ENCODE data around the gene TMEM106C.

Gene TMEM106C

DNA sequence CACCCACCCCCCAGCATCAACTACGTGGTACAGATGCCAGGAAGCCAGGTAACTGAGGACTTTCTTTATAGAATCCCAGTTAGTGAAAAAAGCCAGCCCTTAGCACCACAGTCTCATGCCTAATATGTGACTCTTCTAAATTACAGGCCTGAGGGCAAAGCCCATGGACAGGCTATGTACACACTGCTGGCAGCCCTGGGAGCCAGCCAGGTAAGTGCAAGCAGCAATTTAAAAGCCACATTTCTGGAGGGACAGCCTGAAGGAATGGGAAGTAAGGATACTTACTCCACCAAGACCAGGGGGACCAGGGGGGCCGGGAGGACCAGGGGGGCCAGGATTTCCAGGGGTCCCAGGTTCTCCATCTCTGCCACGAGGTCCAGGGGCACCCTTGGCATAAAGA lies 33.9 kb downstream of the TMEM106C start:
- ATAC-seq: no peak

DNA sequence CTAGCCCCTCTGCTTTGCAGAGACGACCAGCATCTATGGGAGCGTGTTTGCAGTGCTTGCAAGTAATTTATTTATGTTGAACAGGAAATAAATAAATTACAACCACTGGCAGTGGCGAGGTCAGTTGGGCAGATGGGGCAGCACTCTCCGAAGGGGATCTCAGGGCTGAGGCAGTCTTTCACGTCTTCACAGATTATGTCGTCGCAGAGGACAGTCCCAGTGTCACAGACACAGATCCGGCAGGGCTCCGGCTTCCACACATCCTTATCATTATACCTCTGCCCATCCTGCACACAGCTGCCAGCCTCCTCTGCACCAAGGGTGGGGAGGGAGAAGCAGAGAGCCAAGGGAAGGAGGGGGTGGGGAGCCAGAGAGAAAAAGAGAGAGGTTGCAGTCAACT lies 36.4 kb downstream of the TMEM106C start:
- no peak for ATAC-seq

More for the DNA sequence above, 33.9 kb downstream of the TMEM106C start:
- TF ChIP-seq ZNF565 (CRISPR knock-in tag; conservative IDR thresholded peaks at IDR 0.05; ENCODE audit: low read depth) (no peak), OSR1 (CRISPR knock-in tag; IDR thresholded peaks at IDR 0.05) (no peak), ARNTL (CRISPR knock-in tag; IDR thresholded peaks at IDR 0.05; ENCODE audit: borderline replicate concordance, low read depth) (no peak), TOX (CRISPR knock-in tag; IDR thresholded peaks at IDR 0.05; ENCODE audit: borderline replicate concordance) (no peak), ESRRG (CRISPR knock-in tag; IDR thresholded peaks at IDR 0.05) (no peak), SNAI2 (CRISPR knock-in tag; IDR thresholded peaks at IDR 0.05) (no peak)

DNA sequence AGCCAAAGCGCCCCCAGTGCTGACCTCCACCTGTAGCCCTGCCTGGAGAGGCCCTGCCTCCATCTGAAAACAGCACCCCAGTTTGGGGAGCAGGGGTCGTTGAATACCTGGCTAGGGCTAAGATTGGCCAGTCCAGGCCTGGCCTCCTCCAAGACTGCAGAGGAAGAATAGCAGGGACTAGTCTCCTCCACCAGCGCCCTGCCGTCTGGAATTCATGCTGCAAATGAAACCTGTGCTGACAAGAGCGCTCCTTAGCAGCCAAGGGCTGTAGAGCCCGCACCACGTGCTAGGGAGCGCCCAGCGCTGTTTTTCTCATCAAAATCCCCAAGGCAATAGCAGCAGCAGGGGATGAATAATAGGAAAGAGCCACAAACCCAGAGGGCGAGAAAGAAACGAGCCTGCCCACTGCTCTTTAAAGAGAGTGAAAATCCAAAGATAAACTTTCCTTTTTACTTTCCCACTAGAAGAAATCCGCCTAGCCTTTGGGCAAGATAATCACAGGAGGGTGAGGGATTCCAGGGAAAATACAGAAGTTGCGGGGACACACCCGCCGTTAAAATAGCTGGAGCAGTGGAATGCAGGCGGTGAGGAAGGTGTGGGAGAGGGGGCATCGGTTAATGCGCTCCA lies 37.6 kb downstream of the TMEM106C start:
- ATAC-seq: peak; percentile 57

More for the DNA sequence above, 36.4 kb downstream of the TMEM106C start:
- no peak for TF ChIP-seq ZFP30 (CRISPR knock-in tag; IDR thresholded peaks at IDR 0.05)
- TF ChIP-seq, protein P1, sequence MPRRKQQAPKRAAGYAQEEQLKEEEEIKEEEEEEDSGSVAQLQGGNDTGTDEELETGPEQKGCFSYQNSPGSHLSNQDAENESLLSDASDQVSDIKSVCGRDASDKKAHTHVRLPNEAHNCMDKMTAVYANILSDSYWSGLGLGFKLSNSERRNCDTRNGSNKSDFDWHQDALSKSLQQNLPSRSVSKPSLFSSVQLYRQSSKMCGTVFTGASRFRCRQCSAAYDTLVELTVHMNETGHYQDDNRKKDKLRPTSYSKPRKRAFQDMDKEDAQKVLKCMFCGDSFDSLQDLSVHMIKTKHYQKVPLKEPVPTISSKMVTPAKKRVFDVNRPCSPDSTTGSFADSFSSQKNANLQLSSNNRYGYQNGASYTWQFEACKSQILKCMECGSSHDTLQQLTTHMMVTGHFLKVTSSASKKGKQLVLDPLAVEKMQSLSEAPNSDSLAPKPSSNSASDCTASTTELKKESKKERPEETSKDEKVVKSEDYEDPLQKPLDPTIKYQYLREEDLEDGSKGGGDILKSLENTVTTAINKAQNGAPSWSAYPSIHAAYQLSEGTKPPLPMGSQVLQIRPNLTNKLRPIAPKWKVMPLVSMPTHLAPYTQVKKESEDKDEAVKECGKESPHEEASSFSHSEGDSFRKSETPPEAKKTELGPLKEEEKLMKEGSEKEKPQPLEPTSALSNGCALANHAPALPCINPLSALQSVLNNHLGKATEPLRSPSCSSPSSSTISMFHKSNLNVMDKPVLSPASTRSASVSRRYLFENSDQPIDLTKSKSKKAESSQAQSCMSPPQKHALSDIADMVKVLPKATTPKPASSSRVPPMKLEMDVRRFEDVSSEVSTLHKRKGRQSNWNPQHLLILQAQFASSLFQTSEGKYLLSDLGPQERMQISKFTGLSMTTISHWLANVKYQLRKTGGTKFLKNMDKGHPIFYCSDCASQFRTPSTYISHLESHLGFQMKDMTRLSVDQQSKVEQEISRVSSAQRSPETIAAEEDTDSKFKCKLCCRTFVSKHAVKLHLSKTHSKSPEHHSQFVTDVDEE (CRISPR knock-in tag; IDR thresholded peaks at IDR 0.05): no peak
- no peak for TF ChIP-seq ISL1 (CRISPR knock-in tag; IDR thresholded peaks at IDR 0.05)
- TF ChIP-seq, protein P2, sequence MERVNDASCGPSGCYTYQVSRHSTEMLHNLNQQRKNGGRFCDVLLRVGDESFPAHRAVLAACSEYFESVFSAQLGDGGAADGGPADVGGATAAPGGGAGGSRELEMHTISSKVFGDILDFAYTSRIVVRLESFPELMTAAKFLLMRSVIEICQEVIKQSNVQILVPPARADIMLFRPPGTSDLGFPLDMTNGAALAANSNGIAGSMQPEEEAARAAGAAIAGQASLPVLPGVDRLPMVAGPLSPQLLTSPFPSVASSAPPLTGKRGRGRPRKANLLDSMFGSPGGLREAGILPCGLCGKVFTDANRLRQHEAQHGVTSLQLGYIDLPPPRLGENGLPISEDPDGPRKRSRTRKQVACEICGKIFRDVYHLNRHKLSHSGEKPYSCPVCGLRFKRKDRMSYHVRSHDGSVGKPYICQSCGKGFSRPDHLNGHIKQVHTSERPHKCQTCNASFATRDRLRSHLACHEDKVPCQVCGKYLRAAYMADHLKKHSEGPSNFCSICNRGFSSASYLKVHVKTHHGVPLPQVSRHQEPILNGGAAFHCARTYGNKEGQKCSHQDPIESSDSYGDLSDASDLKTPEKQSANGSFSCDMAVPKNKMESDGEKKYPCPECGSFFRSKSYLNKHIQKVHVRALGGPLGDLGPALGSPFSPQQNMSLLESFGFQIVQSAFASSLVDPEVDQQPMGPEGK (CRISPR knock-in tag; IDR thresholded peaks at IDR 0.05; ENCODE audit: borderline replicate concordance): no peak
- TF ChIP-seq GLIS3 (CRISPR knock-in tag; IDR thresholded peaks at IDR 0.05): no peak
- no peak for TF ChIP-seq SNAI2 (CRISPR knock-in tag; IDR thresholded peaks at IDR 0.05)
- no peak for TF ChIP-seq ZNF70 (CRISPR knock-in tag; IDR thresholded peaks at IDR 0.05)
- no peak for TF ChIP-seq OSR1 (CRISPR knock-in tag; IDR thresholded peaks at IDR 0.05)
- no peak for TF ChIP-seq ZNF8 (CRISPR knock-in tag; IDR thresholded peaks at IDR 0.05)
- no peak for TF ChIP-seq ZFP3 (CRISPR knock-in tag; IDR thresholded peaks at IDR 0.05)

DNA sequence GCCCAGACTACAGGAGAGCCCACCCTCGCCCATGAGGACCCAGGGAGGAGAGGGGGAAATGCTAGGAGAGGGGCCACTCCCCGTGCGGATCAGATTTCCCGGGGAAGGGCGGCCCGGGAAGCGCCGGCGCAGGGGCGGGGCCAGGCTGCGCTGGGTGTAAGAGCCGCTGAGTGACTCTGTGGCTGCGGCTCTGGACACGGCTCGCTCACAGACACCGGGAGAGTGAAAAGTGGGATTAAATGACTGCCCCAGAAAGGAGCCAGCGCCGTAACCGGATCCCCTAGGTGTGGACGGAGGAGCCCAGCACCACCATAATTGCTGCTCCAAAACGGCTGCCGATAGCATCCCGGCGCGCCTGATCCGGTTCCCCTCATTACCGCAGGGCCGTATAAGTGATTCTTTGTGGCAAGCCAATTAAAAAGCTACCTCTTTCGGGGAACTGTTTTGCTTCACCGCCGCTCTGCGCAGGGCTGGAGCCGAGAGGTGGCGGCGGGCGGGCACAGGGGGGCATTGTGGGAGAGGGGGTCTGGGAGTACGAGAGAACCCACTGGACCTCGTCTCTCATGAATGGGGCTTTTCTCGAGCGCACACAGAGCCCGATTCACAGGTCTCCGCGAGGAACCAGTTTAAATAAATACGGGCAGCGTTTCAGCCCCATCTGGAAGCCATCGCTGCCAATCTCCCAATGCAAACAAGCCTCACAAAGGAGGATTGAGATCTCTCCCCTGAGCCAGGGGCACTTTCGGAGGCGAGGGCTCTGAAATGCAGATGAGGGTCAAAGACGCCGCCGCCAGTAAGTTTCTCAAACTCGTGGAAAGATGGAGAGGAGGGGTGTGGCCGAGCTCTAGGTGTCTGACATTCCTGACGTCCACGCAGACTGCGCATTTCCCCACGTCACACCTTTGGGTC lies 38.4 kb downstream of the TMEM106C start:
- no peak for TF ChIP-seq PPARA (CRISPR knock-in tag; IDR thresholded peaks at IDR 0.05; ENCODE audit: borderline replicate concordance)
- TF ChIP-seq, protein P3, sequence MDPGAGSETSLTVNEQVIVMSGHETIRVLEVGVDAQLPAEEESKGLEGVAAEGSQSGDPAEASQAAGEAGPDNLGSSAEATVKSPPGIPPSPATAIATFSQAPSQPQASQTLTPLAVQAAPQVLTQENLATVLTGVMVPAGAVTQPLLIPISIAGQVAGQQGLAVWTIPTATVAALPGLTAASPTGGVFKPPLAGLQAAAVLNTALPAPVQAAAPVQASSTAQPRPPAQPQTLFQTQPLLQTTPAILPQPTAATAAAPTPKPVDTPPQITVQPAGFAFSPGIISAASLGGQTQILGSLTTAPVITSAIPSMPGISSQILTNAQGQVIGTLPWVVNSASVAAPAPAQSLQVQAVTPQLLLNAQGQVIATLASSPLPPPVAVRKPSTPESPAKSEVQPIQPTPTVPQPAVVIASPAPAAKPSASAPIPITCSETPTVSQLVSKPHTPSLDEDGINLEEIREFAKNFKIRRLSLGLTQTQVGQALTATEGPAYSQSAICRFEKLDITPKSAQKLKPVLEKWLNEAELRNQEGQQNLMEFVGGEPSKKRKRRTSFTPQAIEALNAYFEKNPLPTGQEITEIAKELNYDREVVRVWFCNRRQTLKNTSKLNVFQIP (CRISPR knock-in tag; IDR thresholded peaks at IDR 0.05; ENCODE audit: borderline replicate concordance, low read depth): no peak
- TF ChIP-seq ZFP30 (CRISPR knock-in tag; IDR thresholded peaks at IDR 0.05): no peak
- ATAC-seq: peak; percentile 82

More for the DNA sequence above, 37.6 kb downstream of the TMEM106C start:
- TF ChIP-seq ZNF70 (CRISPR knock-in tag; IDR thresholded peaks at IDR 0.05) (no peak), PPARA (CRISPR knock-in tag; IDR thresholded peaks at IDR 0.05; ENCODE audit: borderline replicate concordance) (no peak), CSDC2 (CRISPR knock-in tag; IDR thresholded peaks at IDR 0.05) (no peak), ZNF8 (CRISPR knock-in tag; IDR thresholded peaks at IDR 0.05) (no peak)
- TF ChIP-seq, protein P1 (CRISPR knock-in tag; IDR thresholded peaks at IDR 0.05): no peak
